DOHH2 (cell line): ENCODE data around the gene FAR2.

Source experiments
- EZH2phosphoT487 ChIP-seq: fragments of 200-600 bp; sonication (generic); IDR thresholded peaks from 2 replicates; pipeline ENCODE4 v1.6.1; 2017; ENCODE audit warnings: borderline replicate concordance, mild to moderate bottlenecking, antibody characterized with exemption, low read length, moderate library complexity, mixed read lengths
- TF ChIP-seq, protein P1 (sequence below): fragments of 200-600 bp; sonication (generic); IDR thresholded peaks from one replicate; pipeline ENCODE4 v1.5.1; 2014; ENCODE audit warnings: antibody characterized with exemption, mild to moderate bottlenecking, low read depth, low read length; ENCODE audit not compliant: poor library complexity, severe bottlenecking

DNA sequence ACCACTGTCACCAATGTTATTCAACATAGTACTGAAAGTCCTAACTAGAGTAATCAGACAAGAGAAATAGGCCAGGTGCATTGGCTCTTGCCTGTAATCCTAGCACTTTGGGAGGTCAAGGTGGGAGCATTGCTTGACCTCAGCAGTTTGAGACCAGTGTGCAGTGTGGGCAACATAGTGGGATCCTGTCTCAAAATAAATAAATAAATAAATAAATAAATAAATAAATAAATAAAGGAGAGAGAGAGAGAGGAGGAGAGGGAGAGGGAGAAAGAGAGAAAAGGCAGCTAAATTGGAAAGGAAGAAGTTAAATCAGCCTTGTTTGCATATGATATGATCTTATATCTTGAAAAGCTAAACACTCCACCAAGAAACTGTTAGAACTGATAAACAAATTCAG is 115.3 kb downstream of the FAR2 start:
- TF ChIP-seq, protein P1, sequence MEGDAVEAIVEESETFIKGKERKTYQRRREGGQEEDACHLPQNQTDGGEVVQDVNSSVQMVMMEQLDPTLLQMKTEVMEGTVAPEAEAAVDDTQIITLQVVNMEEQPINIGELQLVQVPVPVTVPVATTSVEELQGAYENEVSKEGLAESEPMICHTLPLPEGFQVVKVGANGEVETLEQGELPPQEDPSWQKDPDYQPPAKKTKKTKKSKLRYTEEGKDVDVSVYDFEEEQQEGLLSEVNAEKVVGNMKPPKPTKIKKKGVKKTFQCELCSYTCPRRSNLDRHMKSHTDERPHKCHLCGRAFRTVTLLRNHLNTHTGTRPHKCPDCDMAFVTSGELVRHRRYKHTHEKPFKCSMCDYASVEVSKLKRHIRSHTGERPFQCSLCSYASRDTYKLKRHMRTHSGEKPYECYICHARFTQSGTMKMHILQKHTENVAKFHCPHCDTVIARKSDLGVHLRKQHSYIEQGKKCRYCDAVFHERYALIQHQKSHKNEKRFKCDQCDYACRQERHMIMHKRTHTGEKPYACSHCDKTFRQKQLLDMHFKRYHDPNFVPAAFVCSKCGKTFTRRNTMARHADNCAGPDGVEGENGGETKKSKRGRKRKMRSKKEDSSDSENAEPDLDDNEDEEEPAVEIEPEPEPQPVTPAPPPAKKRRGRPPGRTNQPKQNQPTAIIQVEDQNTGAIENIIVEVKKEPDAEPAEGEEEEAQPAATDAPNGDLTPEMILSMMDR, result no peak
- no peak for TF ChIP-seq EZH2phosphoT487
